Epithelial cell of proximal tubule (primary cell): ENCODE results near the gene PAX3. TPM values are rescaled to one million over a fixed set of nuclear protein-coding genes. Genes with fewer than 3 reads are reported as not detected.

Source experiments
- DNase-seq: peaks from one replicate; pipeline ENCODE4 v3.0.0-alpha.2; 2011; ENCODE audit warnings: low read depth
- H3K4me3 ChIP-seq: 2 replicates; pipeline ENCODE4 v1.5.1; 2011; ENCODE audit warnings: low read depth, mild to moderate bottlenecking, low read length
- CTCF ChIP-seq: conservative IDR thresholded peaks from 2 replicates; pipeline ENCODE4 v1.5.1; 2012; ENCODE audit warnings: low read depth, mild to moderate bottlenecking, low read length
- total RNA-seq: library from RNA; depleted of rRNA; stranded (reverse); fragments of >200 nt; gene quantifications from 2 replicates; pipeline ENCODE4 v1.2.3, GENCODE V29; 2015

Gene PAX3
- not detected in 2 replicates for total RNA-seq

GRCh38 chr2:222298311-222299150 is at the start of gene PAX3:
TSS of gene PAX3 (minus strand) at chr2:222298998. CDS start at chr2:222298615, 383 bp downstream.
- no peak for DNase-seq
- H3K4me3 ChIP-seq, result no peak within 1 kb of the TSS
- no peak for TF ChIP-seq CTCF

DNA sequence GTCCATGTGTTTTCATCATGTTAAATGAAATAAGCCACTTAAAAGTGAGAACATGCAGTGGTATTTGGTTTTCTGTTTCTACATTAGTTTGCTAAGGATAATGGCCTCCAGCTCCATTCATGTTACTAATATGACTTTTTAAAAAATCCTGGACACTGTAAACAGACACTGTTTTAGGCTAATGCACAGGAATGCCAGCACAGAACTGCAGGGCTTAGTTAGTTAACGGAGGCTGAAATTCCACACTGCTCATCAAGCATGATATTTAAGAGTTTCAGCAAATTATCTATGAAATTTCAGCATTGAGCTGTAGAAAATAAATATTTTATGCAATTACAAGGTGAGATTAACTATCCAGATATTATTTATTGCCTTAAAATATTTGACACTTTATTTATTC is 42.5 kb upstream of the PAX3 start:
- no peak for TF ChIP-seq CTCF
- DNase-seq, result peak; percentile 30

GRCh38 chr2:222338374-222338773 is 39.6 kb upstream of the PAX3 start:
- no peak for DNase-seq
- TF ChIP-seq CTCF, result no peak
- no peak overlapping the region for H3K4me3 ChIP-seq

More for the DNA sequence above, 42.5 kb upstream of the PAX3 start:
- H3K4me3 ChIP-seq, result no peak overlapping the region

DNA sequence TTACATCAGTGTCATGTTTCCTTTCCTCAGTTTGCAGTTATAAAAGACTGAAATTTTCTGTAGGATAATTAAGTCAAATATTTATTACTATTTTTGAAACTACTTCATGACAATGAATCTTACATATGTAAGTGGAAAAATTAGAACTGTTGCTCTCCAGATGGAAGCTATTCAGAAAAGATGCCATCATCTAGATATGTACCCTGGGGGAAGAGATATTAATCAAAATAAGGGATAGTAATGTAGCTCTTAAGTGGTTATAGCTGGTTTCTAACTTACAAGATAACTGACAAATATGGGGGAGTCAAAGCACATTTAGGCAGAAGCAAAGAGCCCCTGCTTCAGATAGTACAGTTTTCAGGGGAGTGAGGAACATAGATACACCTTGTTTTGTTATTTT is 38.1 kb upstream of the PAX3 start:
- no peak for DNase-seq
- H3K4me3 ChIP-seq, result no peak overlapping the region
- no peak for TF ChIP-seq CTCF

DNA sequence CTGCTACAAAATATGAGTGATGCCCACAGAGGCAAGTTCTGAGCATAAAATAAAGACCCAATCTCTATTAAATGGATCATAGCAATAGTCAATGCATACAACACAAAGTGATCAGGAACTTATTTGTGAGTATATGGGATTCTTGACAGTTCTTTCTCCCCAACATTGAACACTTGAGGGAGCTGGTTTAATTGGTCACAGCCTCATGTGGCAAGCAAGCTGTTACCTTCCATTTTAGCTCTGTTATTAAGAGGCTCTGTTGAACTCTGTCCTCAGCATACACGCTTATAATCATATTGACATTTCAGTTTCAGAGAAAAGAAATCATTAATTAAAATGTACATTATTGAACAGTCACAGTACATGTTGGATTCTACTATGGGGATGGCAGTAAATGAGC is 37.6 kb upstream of the PAX3 start:
- TF ChIP-seq CTCF, result peak; percentile 37
- DNase-seq, result no peak
- H3K4me3 ChIP-seq, result no peak overlapping the region

GRCh38 chr2:222334914-222335313 is 36.1 kb upstream of the PAX3 start:
- no peak for TF ChIP-seq CTCF
- DNase-seq, result no peak
- H3K4me3 ChIP-seq, result no peak overlapping the region

- DNase-seq, result no peak
- no peak for TF ChIP-seq CTCF
Measured at GRCh38 chr2:222333397-222333796, 34.6 kb upstream of the PAX3 start.

More at GRCh38 chr2:222333397-222333796, 34.6 kb upstream of the PAX3 start:
- H3K4me3 ChIP-seq, result no peak overlapping the region
